GM19239 (cell line): Measurements from ENCODE around the gene KLC4.
"Not testable (repeated sequence)": the region's sequence is repeated elsewhere in the genome, so short reads cannot be mapped to it uniquely, and the experiment has no call there.

Experiments used
- DNase-seq: peaks from one replicate; pipeline ENCODE4 v3.0.0; 2011; ENCODE audit warnings: low spot score; ENCODE audit not compliant: insufficient read length
- FAIRE-seq: peaks from 2 replicates; lab custom pipeline; 2011; peaks lifted over from hg19 to GRCh38; lab: Jason Lieb, UNC

Gene KLC4

GRCh38 chr6:43090559-43090956, 31.1 kb downstream of the KLC4 start:
- FAIRE-seq (no peak), DNase-seq (no peak)

DNA sequence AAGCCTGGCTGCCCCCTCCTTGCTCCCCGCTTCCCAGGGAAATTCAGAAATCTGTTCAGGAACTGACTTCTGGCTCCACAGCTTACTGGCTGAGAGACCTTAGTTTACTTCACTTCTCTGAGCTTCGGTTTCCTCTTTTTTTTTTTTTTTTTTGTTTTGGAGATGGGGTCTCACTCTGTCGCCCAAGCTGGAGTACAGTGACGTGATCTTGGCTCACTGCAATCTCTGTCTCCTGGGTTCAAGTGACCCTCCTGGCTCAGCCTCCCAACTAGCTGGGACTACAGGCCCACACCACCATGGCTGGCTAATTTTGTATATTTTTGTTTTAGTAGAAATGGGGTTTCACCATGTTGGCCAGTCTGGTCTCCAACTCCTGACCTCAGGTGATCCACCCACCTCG, 31.6 kb downstream of the KLC4 start:
- no peak for FAIRE-seq
- DNase-seq, result no peak

DNA sequence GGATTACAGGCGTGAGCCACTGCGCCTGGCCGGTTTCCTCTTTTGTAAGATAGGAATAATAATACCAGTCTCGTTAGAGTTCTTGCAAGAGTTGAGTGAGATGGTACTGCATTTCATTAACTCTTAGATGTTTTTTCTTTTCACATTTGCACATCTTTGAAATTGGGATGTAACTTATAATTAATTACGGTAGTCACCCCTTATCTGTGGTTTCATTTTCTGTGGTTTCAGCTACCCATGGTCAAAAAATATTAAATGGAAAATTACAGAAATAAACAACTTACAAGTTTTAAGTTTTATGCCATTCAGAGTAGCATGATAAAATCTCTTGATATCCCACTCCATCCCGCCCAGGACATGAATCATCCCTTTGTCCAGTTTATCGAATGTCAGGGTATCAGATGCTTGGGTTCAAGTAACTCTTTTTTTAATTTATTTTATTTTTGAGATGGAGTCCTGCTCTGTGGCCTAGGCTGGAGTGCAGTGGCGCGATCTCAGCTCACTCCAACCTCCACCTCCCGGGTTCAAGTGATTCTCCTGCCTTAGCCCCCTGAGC, 32.1 kb downstream of the KLC4 start:
- no peak for DNase-seq

DNA sequence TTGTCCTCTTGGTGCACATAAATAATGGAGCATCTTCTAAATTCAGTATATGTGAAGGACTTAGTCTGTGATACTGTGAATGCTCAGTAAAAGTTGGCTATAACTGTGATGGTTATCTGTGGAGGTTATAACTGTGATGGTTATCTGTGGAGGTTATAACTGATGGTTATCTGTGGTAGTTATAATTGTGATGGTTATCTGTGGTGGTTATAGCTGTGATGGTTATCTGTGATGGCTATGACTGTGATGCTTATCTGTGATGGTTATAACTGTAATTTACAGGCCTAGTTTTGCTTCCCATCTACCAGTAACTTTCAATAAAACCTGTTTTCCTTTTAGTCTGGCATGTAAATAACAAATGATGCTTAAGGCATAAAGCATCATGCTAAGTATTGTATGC, 33.2 kb downstream of the KLC4 start:
- FAIRE-seq (no peak), DNase-seq (no peak)

More for the DNA sequence above, 32.1 kb downstream of the KLC4 start:
- FAIRE-seq, result no peak

GRCh38 chr6:43093436-43094289, 34.2 kb downstream of the KLC4 start:
- FAIRE-seq, result no peak

GRCh38 chr6:43095939-43096338, 36.5 kb downstream of the KLC4 start:
- FAIRE-seq, result no peak
- no peak for DNase-seq

More at GRCh38 chr6:43093436-43094289, 34.2 kb downstream of the KLC4 start:
- no peak for DNase-seq

DNA sequence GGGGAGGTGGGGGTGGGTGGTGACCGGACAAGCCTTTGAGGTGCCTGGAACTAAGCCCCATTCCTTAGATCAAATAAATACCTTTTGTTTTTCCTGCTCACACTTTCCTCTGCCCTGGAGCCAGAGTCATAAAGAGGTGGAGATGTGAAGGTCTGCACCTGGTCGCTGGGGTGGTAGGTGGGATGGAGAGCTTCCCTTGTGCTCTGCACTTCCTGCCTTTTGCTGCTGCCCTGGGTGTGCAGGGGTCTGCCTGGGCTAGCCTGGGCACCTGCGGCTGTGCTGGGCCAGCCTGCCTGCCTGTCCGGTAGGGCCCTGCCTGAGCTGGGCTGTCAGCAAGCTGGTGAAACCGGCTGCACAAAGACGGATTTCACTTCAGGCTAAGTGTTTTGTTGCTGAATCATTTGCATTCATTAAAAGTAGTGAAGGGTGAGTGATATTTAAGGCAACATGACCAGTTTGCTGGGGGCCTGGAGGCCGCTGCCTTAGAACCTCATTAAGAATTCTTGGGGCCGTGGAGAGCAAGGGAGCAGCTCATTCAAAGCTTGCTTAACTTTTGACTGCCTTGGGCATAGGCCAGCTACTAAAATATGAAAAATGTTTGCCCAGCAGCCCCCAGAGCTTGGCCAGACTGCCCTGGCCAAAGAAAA, 37.1 kb downstream of the KLC4 start:
- no peak for DNase-seq
- FAIRE-seq, result no peak

DNA sequence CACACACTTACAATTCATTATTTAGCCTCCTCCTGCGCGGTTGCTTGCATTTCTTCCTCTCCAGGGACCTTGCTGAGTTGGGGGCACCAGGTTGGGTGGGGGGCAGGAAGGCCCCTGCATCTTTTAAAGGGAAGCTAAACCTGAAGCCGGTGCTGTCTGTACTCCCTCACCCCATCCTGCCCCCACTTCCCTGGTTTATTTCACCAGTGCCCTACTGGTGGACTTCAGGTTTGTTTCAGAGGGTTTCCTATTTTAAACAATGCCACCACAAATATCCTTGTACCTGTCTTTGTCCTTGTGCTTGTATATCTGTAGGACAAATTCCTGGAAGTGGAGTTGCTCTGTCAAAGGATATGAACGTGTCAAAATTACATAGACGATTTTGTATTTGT, 37.7 kb downstream of the KLC4 start:
- DNase-seq (no peak), FAIRE-seq (no peak)

DNA sequence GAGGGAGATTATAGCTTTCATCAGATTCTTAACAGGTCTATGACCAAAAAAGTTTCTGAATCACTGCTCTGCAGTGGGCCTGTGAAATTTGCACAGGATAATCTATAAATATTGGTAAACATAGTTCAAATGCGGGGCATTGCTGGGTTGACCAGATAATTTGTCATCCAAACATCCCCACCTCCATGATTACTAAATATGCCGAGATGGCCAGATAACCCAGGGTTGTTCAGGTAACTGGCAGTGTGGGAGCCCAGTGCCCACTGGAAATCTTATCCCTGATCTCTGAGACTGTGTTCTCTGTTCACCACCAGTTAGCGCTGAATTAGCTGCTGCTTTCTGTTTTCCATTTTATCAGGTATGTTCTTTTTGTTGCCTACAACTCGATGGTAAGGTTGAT, 38.1 kb downstream of the KLC4 start:
- FAIRE-seq (no peak), DNase-seq (no peak)

GRCh38 chr6:43101497-43101896, 42.1 kb downstream of the KLC4 start:
- DNase-seq, result no peak
- no peak for FAIRE-seq

DNA sequence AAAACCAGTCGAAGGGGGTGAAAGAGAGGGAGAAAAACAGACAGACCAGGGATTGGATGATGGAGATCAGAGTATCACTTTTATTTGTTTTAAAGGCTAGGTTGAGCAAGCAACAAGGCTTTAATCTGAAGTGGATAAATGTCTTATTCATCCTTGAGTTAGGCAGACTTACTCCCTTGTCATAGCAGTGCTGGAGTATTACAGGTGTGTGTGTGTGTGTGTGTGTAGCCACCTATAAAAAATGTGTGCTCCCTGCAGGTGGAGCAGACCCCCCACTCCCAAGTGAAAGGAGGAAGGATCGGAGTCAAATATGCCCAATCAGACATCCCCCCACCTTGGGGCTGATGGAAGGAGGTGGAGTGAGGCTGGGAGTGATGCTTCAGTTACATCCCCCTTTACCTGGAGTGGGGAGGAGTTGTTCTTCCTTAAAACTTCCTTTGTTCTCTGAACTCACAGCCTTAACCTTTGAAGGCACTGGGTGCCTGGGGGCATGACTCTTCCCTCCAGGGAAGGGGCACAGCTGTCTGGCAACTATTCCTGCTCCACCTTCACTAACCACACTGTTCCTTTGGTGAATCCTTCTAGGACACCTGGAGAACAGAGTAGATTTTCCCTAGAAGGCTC, 43.9 kb downstream of the KLC4 start:
- FAIRE-seq, result no peak

GRCh38 chr6:43105538-43106222, 46.2 kb downstream of the KLC4 start:
- DNase-seq, result no peak
- no peak for FAIRE-seq

More for the DNA sequence above, 43.9 kb downstream of the KLC4 start:
- no peak for DNase-seq

DNA sequence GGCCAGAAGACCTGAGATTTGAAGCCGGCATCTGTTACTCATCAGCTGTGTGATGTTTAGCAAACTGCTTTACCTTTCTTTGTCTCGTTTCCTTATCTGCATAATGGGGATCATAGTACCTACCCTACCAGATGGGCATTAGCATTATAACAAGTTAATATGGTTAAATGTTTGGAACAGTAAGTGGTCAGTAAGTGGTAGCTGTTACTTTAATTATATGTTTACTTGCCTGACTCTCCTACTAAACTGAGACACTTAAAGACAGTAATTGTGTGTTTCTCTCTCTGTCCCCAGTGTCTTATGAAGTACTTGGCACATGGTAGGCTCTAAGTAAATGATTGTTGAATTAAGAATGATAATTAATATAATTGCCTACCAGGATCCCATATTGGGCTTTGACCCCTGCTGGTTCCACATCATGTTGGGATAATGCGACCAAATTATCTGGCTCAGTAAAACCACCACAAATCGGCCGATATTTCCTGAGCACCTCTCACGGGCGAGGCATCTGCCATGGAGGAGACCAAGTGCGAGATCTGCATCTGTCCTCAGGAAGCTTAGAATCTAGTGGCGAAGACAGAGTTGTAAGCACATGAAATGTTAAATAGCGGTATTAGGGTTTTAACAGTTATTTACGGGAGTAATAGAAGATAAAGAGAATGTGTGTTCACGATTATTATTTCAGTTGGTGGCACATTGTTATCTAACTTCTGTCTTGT, 48.1 kb downstream of the KLC4 start:
- no peak for DNase-seq
- no peak for FAIRE-seq

DNA sequence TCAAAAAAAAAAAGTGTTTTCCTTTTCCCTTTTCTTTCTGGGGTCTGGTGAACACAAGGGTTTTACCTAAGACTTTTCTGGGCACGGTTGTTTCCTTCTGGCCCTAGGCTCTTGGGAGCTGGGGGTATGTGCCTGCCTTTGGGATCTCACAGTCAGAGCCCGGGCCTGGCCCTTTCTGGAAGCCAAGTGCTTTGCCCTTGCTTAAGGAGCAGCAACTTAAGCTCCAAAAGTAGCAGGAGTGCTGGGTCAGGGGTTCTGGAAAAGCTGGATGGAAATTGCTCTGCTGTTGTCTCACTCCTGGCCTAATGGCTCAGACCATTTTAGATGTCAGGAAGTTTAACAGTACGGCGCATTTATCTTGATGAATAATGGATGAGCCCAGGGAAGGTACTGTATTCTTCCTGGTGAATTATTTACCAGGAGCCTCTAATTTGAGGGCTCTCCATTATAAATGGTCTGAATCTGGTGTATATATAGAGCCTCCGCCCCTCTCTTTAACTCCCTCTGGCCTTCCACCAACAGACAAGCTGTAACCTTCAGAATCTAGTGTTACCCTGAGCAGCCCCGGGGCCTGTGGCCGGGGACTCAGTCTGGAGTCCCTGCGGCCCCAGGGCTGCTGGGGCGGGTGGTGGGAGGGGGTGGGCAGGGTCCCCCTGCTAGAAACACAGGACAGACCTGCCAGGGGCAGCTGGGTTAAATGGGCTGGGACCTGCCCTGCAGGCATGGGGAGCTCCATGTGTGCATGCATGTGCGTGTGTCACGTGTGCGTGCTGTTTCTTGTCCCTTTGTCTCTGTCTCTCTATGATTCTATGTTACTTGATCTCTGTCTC, 54.2 kb downstream of the KLC4 start:
- no peak for FAIRE-seq
- DNase-seq, result no peak

GRCh38 chr6:43115365-43115764, 55.9 kb downstream of the KLC4 start:
- no peak for FAIRE-seq

DNA sequence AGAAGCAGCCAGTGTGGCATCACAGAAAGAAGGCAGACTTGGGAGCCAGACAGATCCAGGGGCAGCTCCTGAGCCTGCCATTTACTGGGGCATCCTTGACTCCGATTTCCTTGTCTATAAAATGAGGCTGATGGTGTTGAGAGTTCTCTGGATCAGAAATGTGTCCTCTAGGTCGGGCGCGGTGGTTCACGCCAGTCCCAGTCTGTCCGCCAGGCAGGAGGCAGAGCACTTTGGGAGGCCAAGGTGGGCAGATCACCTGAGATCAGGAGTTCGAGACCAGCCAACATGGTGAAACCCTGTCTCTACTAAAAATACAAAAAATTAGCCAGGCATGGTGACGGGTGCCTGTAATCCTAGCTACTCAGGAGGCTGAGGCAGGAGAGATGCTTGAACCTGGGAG, 58.0 kb downstream of the KLC4 start:
- not testable (repeated sequence) for FAIRE-seq, DNase-seq

More at GRCh38 chr6:43115365-43115764, 55.9 kb downstream of the KLC4 start:
- DNase-seq, result no peak

DNA sequence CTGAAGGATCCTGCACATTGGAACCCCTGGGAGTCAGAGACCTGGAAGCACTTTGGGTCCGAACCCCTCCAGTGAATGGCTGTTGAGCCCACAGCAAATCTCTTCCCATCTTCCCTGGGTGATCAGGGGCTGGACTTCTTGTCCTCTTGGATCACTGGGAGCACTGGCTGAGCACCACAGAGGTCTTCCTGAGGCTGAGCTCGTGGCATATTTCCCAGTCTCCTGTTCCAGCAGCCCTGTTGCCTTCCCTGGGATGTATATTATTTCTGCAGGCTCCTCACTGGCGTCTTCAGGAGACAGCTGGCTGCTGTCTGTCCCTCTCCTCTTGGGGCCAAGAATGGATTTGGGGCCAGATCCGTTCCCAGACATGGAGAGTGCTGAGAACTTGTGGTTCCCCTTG, 60.1 kb downstream of the KLC4 start:
- DNase-seq (no peak), FAIRE-seq (no peak)

DNA sequence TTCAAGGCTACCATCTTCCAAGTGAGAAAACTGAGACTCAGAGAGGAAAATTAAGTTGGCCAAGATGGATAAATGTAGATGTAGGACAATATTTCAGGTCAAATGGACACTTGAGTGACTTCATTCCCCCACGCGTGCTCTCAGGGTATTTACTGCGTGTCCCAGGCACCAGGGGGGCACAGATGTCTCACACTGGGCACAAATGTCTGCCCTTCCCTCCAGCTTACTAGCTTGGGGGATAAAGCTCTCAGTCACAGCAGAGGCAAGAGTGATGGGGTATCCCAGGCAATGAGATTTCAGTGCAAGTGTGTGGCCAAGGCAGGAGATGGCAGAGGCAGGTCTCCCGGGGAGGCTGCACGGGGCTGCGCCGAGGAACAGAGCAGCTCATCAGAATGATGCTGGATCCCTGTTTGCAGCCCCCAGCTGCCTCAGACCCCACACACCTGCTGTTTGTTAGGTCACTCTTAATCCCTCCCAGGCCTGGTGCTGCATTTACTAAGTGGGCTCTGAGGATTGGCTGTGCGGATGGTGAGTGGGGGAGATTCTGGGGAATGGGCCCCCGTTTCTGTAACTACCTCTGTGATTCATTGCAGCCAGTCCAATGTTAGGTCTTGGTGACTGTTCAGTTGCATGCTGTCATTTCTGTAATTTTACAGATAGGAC, 60.8 kb downstream of the KLC4 start:
- DNase-seq (no peak), FAIRE-seq (no peak)
